Parathyroid adenoma (tissue), 2 donors: ENCODE data around the gene ILDR1.

Source experiments
- H2AFZ ChIP-seq: fragments of 300-600 bp; sonication (generic); one replicate; pipeline ENCODE4 v1.7.0; 2017; ENCODE audit warnings: antibody characterized with exemption, mild to moderate bottlenecking
- H3K27ac ChIP-seq: fragments of 300-600 bp; sonication (generic); one replicate; pipeline ENCODE4 v1.7.0; 2017
- H3K27me3 ChIP-seq: fragments of 300-600 bp; sonication (generic); one replicate; pipeline ENCODE4 v1.7.0; 2017; ENCODE audit warnings: low read length; ENCODE audit not compliant: control insufficient read depth, insufficient read depth
- H3K36me3 ChIP-seq: fragments of 300-600 bp; sonication (generic); one replicate; pipeline ENCODE4 v1.7.0; 2017; ENCODE audit warnings: low read length; ENCODE audit not compliant: control insufficient read depth, insufficient read depth
- H3K4me1 ChIP-seq: fragments of 300-600 bp; sonication (generic); one replicate; pipeline ENCODE4 v1.7.0; 2017; ENCODE audit warnings: control low read depth
- H3K4me2 ChIP-seq: fragments of 300-600 bp; sonication (generic); one replicate; pipeline ENCODE4 v1.7.0; 2017; ENCODE audit warnings: low read length
- H3K4me3 ChIP-seq: fragments of 300-600 bp; sonication (generic); one replicate; pipeline ENCODE4 v1.7.0; 2017; ENCODE audit warnings: low read depth, low read length
- H3K79me2 ChIP-seq: fragments of 300-600 bp; sonication (generic); one replicate; pipeline ENCODE4 v1.7.0; 2017; ENCODE audit warnings: control low read depth
- H3K9ac ChIP-seq: fragments of 300-600 bp; sonication (generic); one replicate; pipeline ENCODE4 v1.7.0; 2017; ENCODE audit warnings: mild to moderate bottlenecking
- H3K9me3 ChIP-seq: fragments of 300-600 bp; sonication (generic); one replicate; pipeline ENCODE4 v1.7.0; 2017; ENCODE audit warnings: low read length; ENCODE audit not compliant: control insufficient read depth
- CTCF ChIP-seq: fragments of 300-600 bp; sonication (generic); IDR thresholded peaks from one replicate; pipeline ENCODE4 v1.7.0; 2017; ENCODE audit warnings: antibody characterized with exemption, mild to moderate bottlenecking
- donor health status: primary hyperparathyroidism.

The ILDR1 gene

GRCh38 chr3:121997372-121997771, 24.7 kb downstream of the ILDR1 start:
- H3K27ac ChIP-seq = no peak overlapping the region
- no peaks in the 10 kb centered on the region for H3K36me3 ChIP-seq
- no peak overlapping the region for H3K4me3 ChIP-seq

GRCh38 chr3:121996441-121996840, 25.6 kb downstream of the ILDR1 start:
- H3K79me2 ChIP-seq = no peaks in the 10 kb centered on the region
- TF ChIP-seq CTCF = no peak
- no peaks in the 10 kb centered on the region for H3K27me3 ChIP-seq
- no peak overlapping the region for H2AFZ ChIP-seq
- no peak overlapping the region for H3K4me3 ChIP-seq
- H3K36me3 ChIP-seq = no peaks in the 10 kb centered on the region
- no peak overlapping the region for H3K27ac ChIP-seq
- no peak overlapping the region for H3K9ac ChIP-seq
- H3K4me1 ChIP-seq = no peaks in the 10 kb centered on the region
- H3K4me2 ChIP-seq = no peak overlapping the region
- no peaks in the 10 kb centered on the region for H3K9me3 ChIP-seq

More at GRCh38 chr3:121997372-121997771, 24.7 kb downstream of the ILDR1 start:
- no peak overlapping the region for H3K4me2 ChIP-seq
- H3K79me2 ChIP-seq = no peaks in the 10 kb centered on the region
- H2AFZ ChIP-seq = no peak overlapping the region
- H3K4me1 ChIP-seq = no peaks in the 10 kb centered on the region
- H3K9ac ChIP-seq = no peak overlapping the region
- no peaks in the 10 kb centered on the region for H3K9me3 ChIP-seq
- TF ChIP-seq CTCF = no peak
- no peaks in the 10 kb centered on the region for H3K27me3 ChIP-seq

- H3K36me3 ChIP-seq = no peaks in the 10 kb centered on the region
- peak; percentile 59 for TF ChIP-seq CTCF
- no peak overlapping the region for H3K9ac ChIP-seq
- no peaks in the 10 kb centered on the region for H3K27me3 ChIP-seq
- no peaks in the 10 kb centered on the region for H3K4me1 ChIP-seq
- H3K9me3 ChIP-seq = no peaks in the 10 kb centered on the region
- H2AFZ ChIP-seq = no peak overlapping the region
- H3K4me3 ChIP-seq = no peak overlapping the region
- no peak overlapping the region for H3K27ac ChIP-seq
- H3K4me2 ChIP-seq = no peak overlapping the region
- no peaks in the 10 kb centered on the region for H3K79me2 ChIP-seq
These were observed 26.6 kb downstream of the ILDR1 start for GRCh38 chr3:121995161-121996137.

GRCh38 chr3:121994551-121994950, 27.5 kb downstream of the ILDR1 start:
- Histone ChIP-seq H3K9me3 (no peaks in the 10 kb centered on the region), H3K27ac (no peak overlapping the region), H3K4me3 (no peak overlapping the region), H2AFZ (no peak overlapping the region), H3K79me2 (no peaks in the 10 kb centered on the region), H3K36me3 (no peaks in the 10 kb centered on the region), H3K4me1 (no peaks in the 10 kb centered on the region), H3K27me3 (no peaks in the 10 kb centered on the region), H3K4me2 (no peak overlapping the region), H3K9ac (no peak overlapping the region)
- no peak for TF ChIP-seq CTCF
